K562 (cell line): ENCODE measurements around the gene DNAJC15. TPM values are rescaled to one million over a fixed set of nuclear protein-coding genes. Genes with fewer than 3 reads are reported as not detected.

Experiments used
- ATAC-seq: fragments of 200-7000 bp; cut with Tn5 transposase; 3 replicates; pipeline ENCODE4 v1.9.1; 2020; ENCODE audit warnings: moderate library complexity
- Bru-seq: library from RNA; stranded (reverse); fragments of 400-500 nt; gene quantifications from one replicate; lab custom pipeline; 2021; lab: Mats Ljungman, UMichigan
- BruChase-seq, 2 experiments: library from RNA; stranded (reverse); fragments of 400-500 nt; gene quantifications; one replicate each; lab custom pipeline; 2021; lab: Mats Ljungman, UMichigan
- BruUV-seq: library from RNA; stranded (reverse); fragments of 400-500 nt; replicated peaks from 2 replicates; lab custom pipeline; 2021; lab: Mats Ljungman, UMichigan
- CTCF ChIA-PET: fragments of 300-600 bp; formaldehyde crosslinking; extraction: SDS; loops from one replicate; lab custom pipeline; 2021; ENCODE audit warnings: low intra/inter-chr PET ratio; lab: Yijun Ruan, JAX
- POLR2A ChIA-PET: fragments of 300-600, 350-650 bp; sonication (Branson Sonifier 250); formaldehyde crosslinking; extraction: SDS; loops from one replicate; lab custom pipeline; 2021; ENCODE audit warnings: antibody characterized with exemption, inconsistent platforms; lab: Yijun Ruan, JAX
- DNase-seq, 4 experiments: peaks; one replicate each; pipeline versions ENCODE4 v3.0.0 to v3.0.0-alpha.2; 2011 to 2018; ENCODE audit warnings: low spot score in 3 of 4, mixed read lengths in 3 of 4; ENCODE audit errors: extremely low read depth in 1 of 4
- FAIRE-seq: peaks from 2 replicates; lab custom pipeline; 2011; peaks lifted over from hg19 to GRCh38; lab: Jason Lieb, UNC
- H2AFZ ChIP-seq: 2 replicates; pipeline ENCODE4 v1.6.0; 2011; ENCODE audit warnings: low read depth, low read length, control low read depth, inconsistent platforms
- H3K27ac ChIP-seq: fragments of 200-600 bp; 3 replicates; pipeline ENCODE4 v1.8.0; 2011; ENCODE audit warnings: low read depth, mild to moderate bottlenecking, control low read depth, inconsistent platforms, low read length, moderate library complexity, mixed read lengths; ENCODE audit errors: extremely low read depth
- H3K27me3 ChIP-seq, 2 experiments: fragments of 300-600 bp in 1 of 2; 2 replicates in 1 of 2; 3 replicates in 1 of 2; pipeline versions ENCODE4 v1.6.0 to v1.8.0; 2011; ENCODE audit warnings: inconsistent platforms in 2 of 2, low read length in 2 of 2, mild to moderate bottlenecking in 1 of 2, mixed read lengths in 1 of 2, moderate library complexity in 1 of 2; ENCODE audit not compliant: control insufficient read depth in 2 of 2, insufficient read depth in 2 of 2
- H3K36me3 ChIP-seq: fragments of 300-600 bp; 3 replicates; pipeline ENCODE4 v1.8.0; 2011; ENCODE audit warnings: mild to moderate bottlenecking, low read length, inconsistent platforms; ENCODE audit not compliant: control insufficient read depth, insufficient read depth
- H3K4me1 ChIP-seq, 2 experiments: fragments of 200-600 bp in 1 of 2; replicated peaks in 1 of 2; 2 replicates in 1 of 2; 3 replicates in 1 of 2; pipeline versions ENCODE4 v1.5.1 to v1.8.0; 2011; ENCODE audit warnings: inconsistent platforms in 2 of 2, low read length in 2 of 2, mild to moderate bottlenecking in 1 of 2, mixed read lengths in 1 of 2, moderate library complexity in 1 of 2; ENCODE audit not compliant: control insufficient read depth in 2 of 2, insufficient read depth in 2 of 2
- H3K4me2 ChIP-seq: 2 replicates; pipeline ENCODE4 v1.6.1; 2011; ENCODE audit warnings: low read length, control low read depth, inconsistent platforms, mixed read lengths; ENCODE audit not compliant: insufficient read depth
- H3K4me3 ChIP-seq: fragments of 200-600 bp; sonication (generic), shearing (Covaris generic); 2 replicates; pipeline ENCODE4 v1.5.1; 2016; ENCODE audit warnings: control low read depth, inconsistent platforms
- H3K79me2 ChIP-seq: fragments of 200-600 bp; 3 replicates; pipeline ENCODE4 v1.8.0; 2011; ENCODE audit warnings: low read length, inconsistent platforms; ENCODE audit not compliant: control insufficient read depth, insufficient read depth
- H3K9ac ChIP-seq, 2 experiments: 2 replicates each; pipeline versions ENCODE4 v1.6.0 to v1.6.1; 2011; ENCODE audit warnings: low read depth in 2 of 2, low read length in 2 of 2, control low read depth in 1 of 2, inconsistent platforms in 1 of 2, mild to moderate bottlenecking in 1 of 2, mixed read lengths in 1 of 2; ENCODE audit not compliant: insufficient read depth in 1 of 2
- H3K9me1 ChIP-seq: one replicate; pipeline ENCODE4 v1.6.0; 2011; ENCODE audit warnings: inconsistent platforms, mild to moderate bottlenecking, low read length, moderate library complexity; ENCODE audit not compliant: control insufficient read depth, insufficient read depth
- H3K9me3 ChIP-seq: replicated peaks from 2 replicates; pipeline ENCODE4 v1.5.1; 2011; ENCODE audit warnings: low read depth, low read length, inconsistent platforms; ENCODE audit not compliant: control insufficient read depth, insufficient read depth
- H4K20me1 ChIP-seq: replicated peaks from 2 replicates; pipeline ENCODE4 v1.6.1; 2011; ENCODE audit warnings: low read length, inconsistent platforms, mixed read lengths; ENCODE audit not compliant: control insufficient read depth, insufficient read depth
- EHMT2 ChIP-seq: fragments of 450-650 bp; IDR thresholded peaks from 2 replicates; pipeline ENCODE4 v1.6.1; 2018; ENCODE audit warnings: antibody characterized with exemption
- L3MBTL2 ChIP-seq: fragments of 450-650 bp; IDR thresholded peaks from 2 replicates; pipeline ENCODE4 v1.6.1; 2016; ENCODE audit warnings: mild to moderate bottlenecking, moderate library complexity
- MAZ ChIP-seq, 2 experiments: fragments of 450-650 bp in 1 of 2; sonication (generic) in 1 of 2; formaldehyde crosslinking; IDR thresholded peaks in 1 of 2; conservative IDR thresholded peaks in 1 of 2; 2 replicates each; pipeline versions ENCODE4 v1.4.0 to v1.5.0; 2020; ENCODE audit warnings: mild to moderate bottlenecking in 1 of 2, missing genetic modification reagents in 1 of 2
- MCM7 ChIP-seq, 2 experiments: fragments of 450-650 bp; IDR thresholded peaks; 2 replicates each; pipeline ENCODE4 v1.6.1; 2016 to 2018
- POLR2G ChIP-seq: fragments of 200-400 bp; formaldehyde crosslinking; IDR thresholded peaks from 2 replicates; pipeline ENCODE4 v1.6.1; 2017; ENCODE audit warnings: low read depth, mild to moderate bottlenecking, antibody characterized with exemption, low read length, moderate library complexity
- WGBS: fragments of 100-300 bp; shearing (Covaris generic); methylation state at CpG from one replicate; pipeline ENCODE4 v1.1.6; 2016; ENCODE audit warnings: low coverage, mixed read lengths; ENCODE audit not compliant: insufficient coverage; ENCODE audit errors: missing lambda C conversion rate; 5-methylcytosine and 5-hydroxymethylcytosine counted together
- in situ Hi-C: fragments of 300-500 bp; cut with MboI; formaldehyde crosslinking; loops from 4 replicates; pipeline ENCODE4 v1.15.0; 2018; ENCODE audit warnings: inconsistent platforms, mixed read lengths
- intact Hi-C: fragments of 100-400 bp; cut with micrococcal nuclease; formaldehyde crosslinking; loops from 2 replicates; pipeline ENCODE4 v1.14.2; 2022
- long read RNA-seq, 3 experiments: library from polyadenylated mRNA in 2 of 3; library from RNA in 1 of 3; unstranded in 2 of 3; stranded (forward) in 1 of 3; transcript quantifications; one replicate each; pipeline ENCODE4 v2.0.0, GENCODE V29; 2019 to 2022
- polyA minus RNA-seq, 3 experiments: library from RNA; depleted of rRNA, polyadenylated mRNA; stranded (reverse); fragments of >200 nt; gene quantifications; 2 replicates each; pipeline ENCODE4 v1.2.3, GENCODE V29; 2011
- polyA plus RNA-seq, 8 experiments: library from polyadenylated mRNA; depleted of rRNA in 4 of 8; stranded (reverse) in 5 of 8; unstranded in 3 of 8; fragments of >200 nt; fragmentation: Nextera tagmentation in 2 of 8; fragmentation: Illumina TruSeq in 1 of 8; extraction: Ambion mirVana in 2 of 8; extraction: Trizol in 1 of 8; gene quantifications; 2 replicates each; pipeline versions ENCODE4 v1.2.1 to v1.2.3, GENCODE V29; 2011 to 2014; ENCODE audit warnings: inconsistent platforms in 1 of 8, missing spikeins in 1 of 8
- total RNA-seq, 7 experiments: library from RNA; depleted of rRNA in 6 of 7; stranded (reverse); fragments of >200 nt in 6 of 7; fragmentation: Illumina TruSeq in 2 of 7; extraction: Trizol in 2 of 7; gene quantifications; 2 replicates each; pipeline versions ENCODE4 v1.2.1 to v1.2.3, GENCODE V29; 2011 to 2021; ENCODE audit warnings: low replicate concordance in 1 of 7
- TF ChIP-seq, protein P1 (sequence below): fragments of 450-650 bp; IDR thresholded peaks from 2 replicates; pipeline ENCODE4 v1.6.1; 2016; ENCODE audit warnings: low read depth

DNAJC15 gene
- total RNA-seq (2011; cell fraction: chromatin; rRNA removed; ENCODE audit: low replicate concordance) = 0.60 and 0.65 TPM in 2 replicates
- total RNA-seq (2011; cell fraction: nucleolus; rRNA removed) = 0.17 and 0.39 TPM in 2 replicates
- total RNA-seq (2011; cell fraction: nucleoplasm; rRNA removed) = 0.81 and 1.4 TPM in 2 replicates
- total RNA-seq (2014; rRNA removed) (0.94 and 1.5 TPM in 2 replicates), total RNA-seq (2014; rRNA removed; fragmentation: Illumina TruSeq; extraction: Trizol) (0.47 and 0.61 TPM in 2 replicates), total RNA-seq (2015; rRNA removed; fragmentation: Illumina TruSeq; extraction: Trizol) (0.51 and 0.68 TPM in 2 replicates), total RNA-seq (2021) (1.0 and 1.3 TPM in 2 replicates), polyA plus RNA-seq (2011; rRNA removed) (0.14 and 1.9 TPM in 2 replicates), polyA plus RNA-seq (2014; fragmentation: Illumina TruSeq; extraction: Trizol) (0.64 and 0.78 TPM in 2 replicates), polyA plus RNA-seq (2014; fragmentation: Nextera tagmentation; extraction: Ambion mirVana) (1 to 10 TPM; 3.6 to 3.8 TPM), polyA plus RNA-seq (2014; rRNA removed) (0.99 and 1.1 TPM in 2 replicates), polyA minus RNA-seq (2011; rRNA and poly(A)+ RNA removed) (0.04 and 0.06 TPM in 2 replicates), Bru-seq, nascent RNA (percentile 36 among the genes with signal in this experiment), BruChase-seq, experiment 1, labeled RNA remaining after a 2-hour chase (percentile 33 among the genes with signal in this experiment), BruChase-seq, experiment 2, labeled RNA remaining after a 6-hour chase (percentile 33 among the genes with signal in this experiment)
- 0.43 and 1.2 TPM in 2 replicates for polyA plus RNA-seq (2011; cell fraction: cytosol; rRNA removed)
- polyA plus RNA-seq (2011; cell fraction: nucleus; rRNA removed) = 0.44 and 0.58 TPM in 2 replicates
- polyA plus RNA-seq (2012) = 2.4 and 2.7 TPM in 2 replicates
- polyA minus RNA-seq (2011; cell fraction: cytosol; rRNA and poly(A)+ RNA removed) = 1.2 TPM in 1 of 2 replicates, not detected in the other
- polyA minus RNA-seq (2011; cell fraction: nucleus; rRNA and poly(A)+ RNA removed) = 0.13 and 0.33 TPM in 2 replicates
- long read RNA-seq, experiment 1, full-length matches to known transcripts = 7 of 8 reads
- long read RNA-seq, experiment 1, partial matches to known transcripts = 0 of 8 reads
- long read RNA-seq, experiment 1, other reads (novel, unspliced or antisense) = 1 of 8 reads
- long read RNA-seq, experiment 2, full-length matches to known transcripts = 2 of 3 reads
- long read RNA-seq, experiment 2, partial matches to known transcripts = 0 of 3 reads
- long read RNA-seq, experiment 2, other reads (novel, unspliced or antisense) = 1 of 3 reads
- long read RNA-seq, experiment 3, full-length matches to known transcripts = 3 of 3 reads
- long read RNA-seq, experiment 3, partial matches to known transcripts = 0 of 3 reads
- long read RNA-seq, experiment 3, other reads (novel, unspliced or antisense) = 0 of 3 reads

DNA sequence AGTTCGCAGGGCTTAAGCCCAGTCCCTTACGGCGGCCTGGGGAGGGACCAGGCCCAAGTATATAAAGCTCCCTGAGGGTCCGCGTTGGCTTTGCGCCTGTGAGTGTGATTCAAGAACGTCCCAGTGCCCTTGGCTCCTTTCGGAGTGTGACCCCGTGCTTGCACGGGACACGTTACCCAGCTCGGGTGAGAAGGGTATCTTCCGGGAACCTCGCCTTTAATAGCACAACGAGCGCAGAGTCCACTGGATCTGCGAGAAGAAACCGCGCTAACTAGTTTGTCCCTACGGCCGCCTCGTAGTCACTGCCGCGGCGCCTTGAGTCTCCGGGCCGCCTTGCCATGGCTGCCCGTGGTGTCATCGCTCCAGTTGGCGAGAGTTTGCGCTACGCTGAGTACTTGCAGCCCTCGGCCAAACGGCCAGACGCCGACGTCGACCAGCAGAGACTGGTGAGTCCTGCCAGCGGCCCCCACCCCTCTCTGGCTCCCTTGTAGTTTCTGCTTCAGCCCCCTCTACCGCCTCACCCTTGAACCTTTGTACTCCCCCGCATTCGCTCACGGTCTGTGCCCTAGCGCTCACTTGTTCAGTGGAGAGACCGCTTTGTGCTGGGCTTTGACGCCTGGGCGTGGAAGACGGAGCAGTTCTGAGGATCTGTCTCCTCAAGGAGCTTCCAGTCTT is at the start of gene DNAJC15:
Gene DNAJC15, plus strand, starts transcription at position 298 of the 675 bp plus-strand sequence. Its CDS starts 41 bp downstream, at position 339.
- Histone ChIP-seq H3K4me3 (peak within 1 kb of the TSS; percentile 31), H3K9ac (peak within 1 kb of the TSS in 1 of 2 experiments; percentile 64), H3K9me3 (no peaks in the 10 kb centered on the region), H3K4me1 (peaks cover 0 to 5% of the 10 kb centered on the region in 2 experiments; a peak in 2 of 5 replicates), H3K4me2 (peak within 1 kb of the TSS; percentile 37), H2AFZ (peak within 1 kb of the TSS; percentile 70), H3K27me3 (peaks cover 0 to 7% of the 10 kb centered on the region in 2 experiments; a peak in 2 of 5 replicates), H3K9me1 (no peaks in the 10 kb centered on the region), H3K36me3 (no peaks in the 10 kb centered on the region), H4K20me1 (no peaks in the 10 kb centered on the region), H3K79me2 (no peaks in the 10 kb centered on the region), H3K27ac (no peak within 1 kb of the TSS)
- DNase-seq (peak; percentile 15 to 24 (median 16)), FAIRE-seq (no peak), ATAC-seq (peak; percentile 77)
- ChIA-PET POLR2A (no interaction called here), CTCF (no interaction called here)
- intact Hi-C loops (no loop called here), in situ Hi-C loops (no loop called here)
- no TSS peak for BruUV-seq
- 10% methylated on average over 35 of the region's 48 CpGs for WGBS
- TF ChIP-seq MAZ (CRISPR knock-in tag; conservative IDR thresholded peaks at IDR 0.05 in 1 of 2, IDR thresholded peaks at IDR 0.05 in 1 of 2) = 0 out of 4 replicates have a peak, but pooled peaks of 1 of the 2 experiments have one; percentile 30
- TF ChIP-seq, protein P1, sequence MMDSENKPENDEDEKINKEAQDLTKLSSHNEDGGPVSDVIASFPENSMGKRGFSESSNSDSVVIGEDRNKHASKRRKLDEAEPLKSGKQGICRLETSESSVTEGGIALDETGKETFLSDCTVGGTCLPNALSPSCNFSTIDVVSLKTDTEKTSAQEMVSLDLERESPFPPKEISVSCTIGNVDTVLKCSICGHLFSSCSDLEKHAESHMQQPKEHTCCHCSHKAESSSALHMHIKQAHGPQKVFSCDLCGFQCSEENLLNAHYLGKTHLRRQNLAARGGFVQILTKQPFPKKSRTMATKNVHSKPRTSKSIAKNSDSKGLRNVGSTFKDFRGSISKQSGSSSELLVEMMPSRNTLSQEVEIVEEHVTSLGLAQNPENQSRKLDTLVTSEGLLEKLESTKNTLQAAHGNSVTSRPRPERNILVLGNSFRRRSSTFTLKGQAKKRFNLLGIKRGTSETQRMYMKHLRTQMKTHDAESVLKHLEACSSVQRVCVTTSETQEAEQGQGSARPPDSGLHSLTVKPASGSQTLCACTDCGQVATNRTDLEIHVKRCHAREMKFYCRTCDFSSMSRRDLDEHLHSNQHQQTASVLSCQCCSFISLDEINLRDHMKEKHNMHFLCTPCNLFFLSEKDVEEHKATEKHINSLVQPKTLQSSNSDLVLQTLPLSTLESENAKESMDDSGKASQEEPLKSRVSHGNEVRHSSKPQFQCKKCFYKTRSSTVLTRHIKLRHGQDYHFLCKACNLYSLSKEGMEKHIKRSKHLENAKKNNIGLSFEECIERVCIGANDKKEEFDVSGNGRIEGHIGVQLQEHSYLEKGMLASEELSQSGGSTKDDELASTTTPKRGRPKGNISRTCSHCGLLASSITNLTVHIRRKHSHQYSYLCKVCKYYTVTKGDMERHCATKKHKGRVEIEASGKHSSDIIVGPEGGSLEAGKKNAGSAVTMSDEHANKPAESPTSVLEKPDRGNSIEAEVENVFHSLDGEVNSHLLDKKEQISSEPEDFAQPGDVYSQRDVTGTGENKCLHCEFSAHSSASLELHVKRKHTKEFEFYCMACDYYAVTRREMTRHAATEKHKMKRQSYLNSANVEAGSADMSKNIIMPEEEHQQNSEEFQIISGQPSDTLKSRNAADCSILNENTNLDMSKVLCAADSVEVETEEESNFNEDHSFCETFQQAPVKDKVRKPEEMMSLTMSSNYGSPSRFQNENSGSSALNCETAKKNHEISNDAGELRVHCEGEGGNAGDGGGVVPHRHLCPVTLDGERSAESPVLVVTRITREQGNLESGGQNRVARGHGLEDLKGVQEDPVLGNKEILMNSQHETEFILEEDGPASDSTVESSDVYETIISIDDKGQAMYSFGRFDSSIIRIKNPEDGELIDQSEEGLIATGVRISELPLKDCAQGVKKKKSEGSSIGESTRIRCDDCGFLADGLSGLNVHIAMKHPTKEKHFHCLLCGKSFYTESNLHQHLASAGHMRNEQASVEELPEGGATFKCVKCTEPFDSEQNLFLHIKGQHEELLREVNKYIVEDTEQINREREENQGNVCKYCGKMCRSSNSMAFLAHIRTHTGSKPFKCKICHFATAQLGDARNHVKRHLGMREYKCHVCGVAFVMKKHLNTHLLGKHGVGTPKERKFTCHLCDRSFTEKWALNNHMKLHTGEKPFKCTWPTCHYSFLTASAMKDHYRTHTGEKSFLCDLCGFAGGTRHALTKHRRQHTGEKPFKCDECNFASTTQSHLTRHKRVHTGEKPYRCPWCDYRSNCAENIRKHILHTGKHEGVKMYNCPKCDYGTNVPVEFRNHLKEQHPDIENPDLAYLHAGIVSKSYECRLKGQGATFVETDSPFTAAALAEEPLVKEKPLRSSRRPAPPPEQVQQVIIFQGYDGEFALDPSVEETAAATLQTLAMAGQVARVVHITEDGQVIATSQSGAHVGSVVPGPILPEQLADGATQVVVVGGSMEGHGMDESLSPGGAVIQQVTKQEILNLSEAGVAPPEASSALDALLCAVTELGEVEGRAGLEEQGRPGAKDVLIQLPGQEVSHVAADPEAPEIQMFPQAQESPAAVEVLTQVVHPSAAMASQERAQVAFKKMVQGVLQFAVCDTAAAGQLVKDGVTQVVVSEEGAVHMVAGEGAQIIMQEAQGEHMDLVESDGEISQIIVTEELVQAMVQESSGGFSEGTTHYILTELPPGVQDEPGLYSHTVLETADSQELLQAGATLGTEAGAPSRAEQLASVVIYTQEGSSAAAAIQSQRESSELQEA = peak; percentile 90
- TF ChIP-seq L3MBTL2 = peak; percentile 43; the same call in 1 of the 2 replicates
- peak; percentile 50; the same call in 1 of the 2 replicates for TF ChIP-seq POLR2G
- TF ChIP-seq MCM7 (IDR thresholded peaks at IDR 0.05) = no peak
- TF ChIP-seq EHMT2 = no peak
